Measurements from ENCODE around the gene SAP30L. TPM values are rescaled to one million over a fixed set of nuclear protein-coding genes. Genes with fewer than 3 reads are reported as not detected.

SAP30L gene
- total and polyA plus RNA-seq, 2 of the 13 experiments (the other 11 are each of a cell fraction or from before 2014, with no cell fraction given) = 27.9 to 37.2 TPM

GRCh38 chr5:154422298-154422697 lies 23.5 kb upstream of the SAP30L start:
- BruUV-seq (replicated peaks) = no TSS peak
- Histone ChIP-seq H3K4me1 (ENCODE audit: insufficient read depth, low read length) (no peaks in the 10 kb centered on the region), H3K27ac (ENCODE audit: extremely low read length, insufficient read depth, low read length) (no peak overlapping the region), H3K4me2 (ENCODE audit: low read depth, low read length) (no peak overlapping the region), H3K27me3 (ENCODE audit: control insufficient read depth in 1 of 2, insufficient read depth in 2 of 2, low read length in 2 of 2) (no peaks in the 10 kb centered on the region), H3K36me3 (replicated peaks in 1 of 2; ENCODE audit: control insufficient read depth in 1 of 2, insufficient read depth in 2 of 2, low read length in 2 of 2) (no peaks in the 10 kb centered on the region; a peak in 1 of 5 replicates), H3K79me2 (ENCODE audit: insufficient read depth, low read length) (no peaks in the 10 kb centered on the region), H4K20me1 (ENCODE audit: insufficient read depth, low read length) (no peaks in the 10 kb centered on the region), H3K9me3 (ENCODE audit: low read length) (no peaks in the 10 kb centered on the region), H3K4me3 (replicated peaks in 1 of 3; ENCODE audit: insufficient read depth in 1 of 3, low read depth in 2 of 3, low read length in 3 of 3) (no peak overlapping the region), H3K9ac (ENCODE audit: insufficient read depth, low read depth, low read length) (no peak overlapping the region), H2AFZ (ENCODE audit: low read length) (no peak overlapping the region)
- ChIA-PET CTCF (ENCODE audit: low intra/inter-chr PET ratio, low total read pairs) (interaction anchor here (0.6 to 1.9 kb wide), 3 partner anchors 46 to 218 kb away, joined by 3 to 8 read pairs (median 4); no protein-coding TSS in a partner anchor), POLR2A (no interaction called here)
- intact Hi-C loops (cut with micrococcal nuclease; ENCODE audit: unreplicated experiment) (loop anchor here (1.0 to 2.0 kb wide), 4 partner anchors 23 to 189 kb away; partner anchors contain the start of gene SAP30L), in situ Hi-C loops (cut with HindIII; ENCODE audit: extremely low pct_ligation_motif_present, low pct_unique_long_range_greater_than_20kb) (no loop called here)
- ATAC-seq = no peak
- no peak for FAIRE-seq
- 95% methylated on average over 2 of the region's 2 CpGs for WGBS (ENCODE audit: low lambda C conversion rate)
- TF ChIP-seq ZNF747 (CRISPR knock-in tag; IDR thresholded peaks at IDR 0.05; ENCODE audit: borderline replicate concordance) (no peak), ZNF790 (CRISPR knock-in tag; IDR thresholded peaks at IDR 0.05; ENCODE audit: borderline replicate concordance) (0 out of 2 replicates have a peak, but pooled peaks have one; percentile 64)
- no peak for DNase-seq (ENCODE audit: low spot score)

- FAIRE-seq (no peak), DNase-seq (ENCODE audit: low spot score) (no peak), ATAC-seq (no peak)
- Histone ChIP-seq H3K4me2 (ENCODE audit: low read depth, low read length) (no peak overlapping the region), H3K4me1 (ENCODE audit: insufficient read depth, low read length) (peaks cover 7% of the 10 kb centered on the region; the same call in 1 of the 2 replicates), H3K4me3 (replicated peaks in 1 of 3; ENCODE audit: insufficient read depth in 1 of 3, low read depth in 2 of 3, low read length in 3 of 3) (no peak overlapping the region), H3K36me3 (replicated peaks in 1 of 2; ENCODE audit: control insufficient read depth in 1 of 2, insufficient read depth in 2 of 2, low read length in 2 of 2) (no peaks in the 10 kb centered on the region), H3K27me3 (ENCODE audit: control insufficient read depth in 1 of 2, insufficient read depth in 2 of 2, low read length in 2 of 2) (no peaks in the 10 kb centered on the region), H4K20me1 (ENCODE audit: insufficient read depth, low read length) (no peaks in the 10 kb centered on the region), H3K9me3 (ENCODE audit: low read length) (no peaks in the 10 kb centered on the region), H3K27ac (ENCODE audit: extremely low read length, insufficient read depth, low read length) (no peak overlapping the region), H3K79me2 (ENCODE audit: insufficient read depth, low read length) (no peaks in the 10 kb centered on the region), H2AFZ (ENCODE audit: low read length) (no peak overlapping the region), H3K9ac (ENCODE audit: insufficient read depth, low read depth, low read length) (no peak overlapping the region)
- BruUV-seq (replicated peaks) = no TSS peak
- intact Hi-C loops (cut with micrococcal nuclease; ENCODE audit: unreplicated experiment) = no loop called here
- TF ChIP-seq NFATC3 (CRISPR knock-in tag; IDR thresholded peaks at IDR 0.05) = no peak
- TF ChIP-seq ZEB1 (IDR thresholded peaks at IDR 0.05; ENCODE audit: insufficient replicate concordance, low read depth) = no peak
- no peak for TF ChIP-seq SIX4 (CRISPR knock-in tag; IDR thresholded peaks at IDR 0.05)
- no peak for TF ChIP-seq PITX1 (CRISPR knock-in tag; IDR thresholded peaks at IDR 0.05)
- TF ChIP-seq PCBP2 (optimal IDR thresholded peaks at IDR 0.05; ENCODE audit: low read depth, low read length, poor library complexity, severe bottlenecking) = no peak
- TF ChIP-seq NAIF1 (CRISPR knock-in tag; IDR thresholded peaks at IDR 0.05; ENCODE audit: borderline replicate concordance) = no peak
- ChIA-PET CTCF (ENCODE audit: low intra/inter-chr PET ratio, low total read pairs) (no interaction called here), POLR2A (no interaction called here)
- 87% methylated on average over 3 of the region's 3 CpGs for WGBS (ENCODE audit: low lambda C conversion rate)
- in situ Hi-C loops (cut with HindIII; ENCODE audit: extremely low pct_ligation_motif_present, low pct_unique_long_range_greater_than_20kb) = no loop called here
Observed at GRCh38 chr5:154428208-154428607, 17.6 kb upstream of the SAP30L start.
